ENCODE results near the gene MIEN1.
"Not testable (repeated sequence)": the region's sequence is repeated elsewhere in the genome, so short reads cannot be mapped to it uniquely, and the experiment has no call there.

The MIEN1 gene

DNA sequence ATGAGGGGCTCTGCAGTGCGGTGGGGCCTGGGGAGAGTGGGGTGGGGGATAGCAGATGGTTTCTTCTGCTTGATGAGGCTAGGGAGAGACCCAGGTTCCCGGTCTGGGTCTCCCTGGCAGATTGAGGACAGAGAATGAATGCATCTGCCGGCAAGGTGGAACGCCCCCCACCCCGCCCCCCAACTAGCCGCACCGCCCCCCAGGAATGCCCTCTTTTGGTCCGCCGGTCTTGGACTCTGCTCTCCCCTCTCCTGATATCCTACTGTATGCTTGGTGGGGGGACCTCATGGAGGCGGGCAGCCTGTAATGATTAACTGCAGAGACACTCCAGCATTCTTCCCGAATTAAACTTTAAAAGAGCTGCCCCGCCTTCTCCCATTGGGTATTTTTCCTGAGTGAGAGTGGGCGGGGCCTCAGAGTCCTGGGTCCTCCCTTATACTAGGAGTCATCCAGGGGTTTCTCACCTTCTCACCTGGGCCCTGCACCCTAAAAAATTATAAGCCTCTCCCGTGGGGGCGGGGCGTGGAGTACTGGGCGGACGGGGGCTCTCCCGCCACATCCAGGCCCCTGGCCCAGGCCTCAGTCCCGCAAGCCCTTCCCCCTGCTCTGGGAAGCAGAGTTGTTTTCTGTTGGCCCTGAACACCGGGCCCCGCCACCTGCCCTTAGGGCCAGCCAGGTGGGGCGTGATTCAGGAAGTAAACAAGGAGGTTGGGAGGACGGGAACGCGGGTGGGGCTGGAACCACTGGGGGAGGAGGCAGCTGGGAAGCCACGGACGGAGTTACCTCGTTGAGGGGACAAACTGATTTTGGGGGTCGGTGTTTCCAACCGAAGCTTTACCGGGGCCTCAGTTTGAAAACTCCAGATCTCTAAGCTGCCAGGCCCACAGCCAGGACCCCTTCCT is 8.9 kb upstream of the MIEN1 start:
- no peak for DNase-seq

GRCh38 chr17:39738568-39738901 is 8.2 kb upstream of the MIEN1 start:
- DNase-seq: peak; percentile 69 to 70

- DNase-seq: peak in 1 of 2 experiments; percentile 38
Observed at GRCh38 chr17:39737760-39738567, 7.6 kb upstream of the MIEN1 start, which contains the start of gene GRB7. Gene GRB7, plus strand, starts transcription at chr17:39737938. Its CDS starts 4,364 bp downstream, at chr17:39742302.

DNA sequence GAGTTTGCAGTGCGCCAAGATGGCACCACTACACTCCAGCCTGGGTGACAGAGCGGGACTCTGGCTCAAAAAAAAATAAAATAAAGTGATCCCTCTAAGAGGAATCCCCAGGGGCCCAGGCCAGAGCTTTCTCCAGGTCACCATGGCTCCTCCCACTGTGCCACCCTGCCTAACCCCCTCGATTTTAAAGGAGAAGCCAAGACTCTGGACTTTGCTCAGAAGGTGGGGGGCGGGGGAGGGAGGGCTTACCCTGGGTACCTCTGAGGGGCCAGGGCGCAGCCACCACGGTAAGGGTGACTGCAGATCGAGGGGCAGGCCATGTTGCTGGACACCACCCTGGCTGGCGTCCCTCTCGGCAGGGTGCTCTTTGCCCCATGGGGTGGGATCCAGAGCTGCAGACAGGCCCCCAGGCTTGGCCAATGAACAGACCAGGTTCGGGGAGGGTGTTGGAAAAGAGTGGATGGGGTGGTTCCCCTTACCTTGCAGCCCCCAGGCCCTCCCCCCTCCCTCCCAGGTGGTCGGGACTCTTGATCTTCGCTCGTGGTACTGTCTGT is 7.0 kb upstream of the MIEN1 start:
- DNase-seq: no peak

GRCh38 chr17:39736319-39737165 is 6.2 kb upstream of the MIEN1 start:
- no peak for DNase-seq

GRCh38 chr17:39735882-39736281 is 5.5 kb upstream of the MIEN1 start:
- no peak for DNase-seq

- DNase-seq: no peak
Observed at GRCh38 chr17:39732586-39732985, 2.3 kb upstream of the MIEN1 start.

GRCh38 chr17:39729280-39729851 is 966 bp downstream of the MIEN1 start:
- no peak for DNase-seq

- no peak for DNase-seq
Observed at GRCh38 chr17:39727556-39727955, 2.8 kb downstream of the MIEN1 start.

DNA sequence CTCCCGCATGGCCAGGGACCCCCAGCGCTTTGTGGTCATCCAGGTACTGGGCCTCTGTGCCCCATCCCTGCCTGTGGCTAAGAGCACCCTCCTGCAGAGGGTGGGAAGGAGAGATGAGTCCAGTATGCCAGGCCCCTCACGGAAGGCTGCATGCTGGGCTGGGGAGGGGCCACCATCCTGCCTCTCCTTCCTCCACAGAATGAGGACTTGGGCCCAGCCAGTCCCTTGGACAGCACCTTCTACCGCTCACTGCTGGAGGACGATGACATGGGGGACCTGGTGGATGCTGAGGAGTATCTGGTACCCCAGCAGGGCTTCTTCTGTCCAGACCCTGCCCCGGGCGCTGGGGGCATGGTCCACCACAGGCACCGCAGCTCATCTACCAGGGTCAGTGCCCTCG is 3.7 kb downstream of the MIEN1 start:
- DNase-seq: no peak

DNA sequence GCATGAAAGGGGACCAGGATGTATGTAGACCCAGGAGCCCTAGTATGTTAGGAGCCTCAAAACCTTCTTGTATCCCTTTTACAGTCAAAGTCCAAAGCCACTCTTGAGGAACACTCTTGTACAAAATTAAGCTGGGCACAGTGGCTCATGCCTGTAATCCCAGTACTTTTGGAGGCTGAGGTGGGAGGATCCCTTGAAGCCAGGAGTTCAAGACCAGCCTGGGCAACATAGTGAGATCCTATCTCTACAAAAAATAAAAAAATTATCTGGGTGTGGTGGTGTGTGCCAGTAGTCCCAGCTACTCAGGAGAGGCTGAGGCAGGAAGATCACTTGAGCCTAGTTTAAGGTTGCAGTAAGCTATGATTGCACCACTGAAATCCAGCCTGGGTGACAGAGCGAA is 4.4 kb downstream of the MIEN1 start:
- not testable (repeated sequence) for DNase-seq

DNA sequence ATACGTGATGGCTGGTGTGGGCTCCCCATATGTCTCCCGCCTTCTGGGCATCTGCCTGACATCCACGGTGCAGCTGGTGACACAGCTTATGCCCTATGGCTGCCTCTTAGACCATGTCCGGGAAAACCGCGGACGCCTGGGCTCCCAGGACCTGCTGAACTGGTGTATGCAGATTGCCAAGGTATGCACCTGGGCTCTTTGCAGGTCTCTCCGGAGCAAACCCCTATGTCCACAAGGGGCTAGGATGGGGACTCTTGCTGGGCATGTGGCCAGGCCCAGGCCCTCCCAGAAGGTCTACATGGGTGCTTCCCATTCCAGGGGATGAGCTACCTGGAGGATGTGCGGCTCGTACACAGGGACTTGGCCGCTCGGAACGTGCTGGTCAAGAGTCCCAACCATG is 5.6 kb downstream of the MIEN1 start:
- no peak for DNase-seq

- peak; percentile 47 to 50 for DNase-seq
Observed at GRCh38 chr17:39722965-39723848, 7.1 kb downstream of the MIEN1 start.

GRCh38 chr17:39722104-39722503 is 8.2 kb downstream of the MIEN1 start:
- no peak for DNase-seq

GRCh38 chr17:39719563-39720355 is 10.6 kb downstream of the MIEN1 start:
- no peak for DNase-seq

- no peak for DNase-seq
Observed at GRCh38 chr17:39717660-39718059, 12.7 kb downstream of the MIEN1 start.

GRCh38 chr17:39716879-39717536 is 13.3 kb downstream of the MIEN1 start:
- DNase-seq: no peak

GRCh38 chr17:39716073-39716818 is 14.1 kb downstream of the MIEN1 start:
- DNase-seq: no peak
